ES-I3 (cell line): ENCODE data around the gene EIF1.
A peak's percentile ranks its signal among the peaks of the same experiment; 100 is the strongest.
"Not testable (repeated sequence)": the region's sequence is repeated elsewhere in the genome, so short reads cannot be mapped to it uniquely, and the experiment has no call there.

Source experiments
- H3K36me3 ChIP-seq: 2 replicates; pipeline ENCODE4 v1.6.1; 2013; ENCODE audit warnings: mild to moderate bottlenecking, low read length, control low read depth, moderate library complexity; ENCODE audit not compliant: insufficient read depth
- H3K4me1 ChIP-seq: 2 replicates; pipeline ENCODE4 v1.6.1; 2013; ENCODE audit warnings: mild to moderate bottlenecking, control low read depth, low read length; ENCODE audit not compliant: insufficient read depth
- H3K9ac ChIP-seq: 2 replicates; pipeline ENCODE4 v1.6.1; 2013; ENCODE audit warnings: low read depth, mild to moderate bottlenecking, low read length, moderate library complexity
- H3K9me3 ChIP-seq: 2 replicates; pipeline ENCODE4 v1.6.1; 2013; ENCODE audit warnings: mild to moderate bottlenecking, low read length, moderate library complexity; ENCODE audit not compliant: control insufficient read depth, insufficient read depth

EIF1 gene

GRCh38 chr17:41664172-41664457 is 24.6 kb upstream of the EIF1 start:
- H3K9me3 ChIP-seq, result no peaks in the 10 kb centered on the region
- H3K4me1 ChIP-seq, result no peaks in the 10 kb centered on the region; the same call in 1 of the 2 replicates
- no peak overlapping the region for H3K9ac ChIP-seq
- H3K36me3 ChIP-seq, result no peaks in the 10 kb centered on the region

GRCh38 chr17:41664587-41665565 is 23.8 kb upstream of the EIF1 start:
- Histone ChIP-seq H3K4me1 (no peaks in the 10 kb centered on the region; the same call in 1 of the 2 replicates), H3K9ac (no peak overlapping the region), H3K9me3 (no peaks in the 10 kb centered on the region), H3K36me3 (no peaks in the 10 kb centered on the region)

GRCh38 chr17:41665566-41666236 is 23.0 kb upstream of the EIF1 start:
- Histone ChIP-seq H3K36me3 (no peaks in the 10 kb centered on the region), H3K9me3 (no peaks in the 10 kb centered on the region), H3K4me1 (no peaks in the 10 kb centered on the region; the same call in 1 of the 2 replicates), H3K9ac (peak overlapping the region; percentile 76)

GRCh38 chr17:41666237-41666641 is 22.4 kb upstream of the EIF1 start:
- Histone ChIP-seq H3K9ac (peak overlapping the region; percentile 76), H3K4me1 (no peaks in the 10 kb centered on the region; the same call in 1 of the 2 replicates), H3K36me3 (no peaks in the 10 kb centered on the region), H3K9me3 (no peaks in the 10 kb centered on the region)

- Histone ChIP-seq H3K4me1 (no peaks in the 10 kb centered on the region; the same call in 1 of the 2 replicates), H3K9me3 (no peaks in the 10 kb centered on the region), H3K9ac (peak overlapping the region; percentile 76; the same call in 1 of the 2 replicates), H3K36me3 (no peaks in the 10 kb centered on the region)
Measured at GRCh38 chr17:41666708-41667279, 21.9 kb upstream of the EIF1 start.

GRCh38 chr17:41667280-41668041 is 21.2 kb upstream of the EIF1 start:
- H3K4me1 ChIP-seq, result no peaks in the 10 kb centered on the region; the same call in 1 of the 2 replicates
- H3K9me3 ChIP-seq, result no peaks in the 10 kb centered on the region
- no peaks in the 10 kb centered on the region for H3K36me3 ChIP-seq
- H3K9ac ChIP-seq, result peak overlapping the region; percentile 76; the same call in 1 of the 2 replicates

- H3K9me3 ChIP-seq, result no peaks in the 10 kb centered on the region
- H3K4me1 ChIP-seq, result no peaks in the 10 kb centered on the region; the same call in 1 of the 2 replicates
- H3K36me3 ChIP-seq, result no peaks in the 10 kb centered on the region
- no peak overlapping the region for H3K9ac ChIP-seq
Measured at GRCh38 chr17:41672153-41672552, 16.5 kb upstream of the EIF1 start.

GRCh38 chr17:41675157-41676057 is 13.3 kb upstream of the EIF1 start:
- H3K4me1 ChIP-seq, result peaks cover 11% of the 10 kb centered on the region; the same call in 1 of the 2 replicates
- H3K9me3 ChIP-seq, H3K36me3 ChIP-seq, H3K9ac ChIP-seq: not testable (repeated sequence)

GRCh38 chr17:41676058-41676419 is 12.6 kb upstream of the EIF1 start:
- Histone ChIP-seq H3K9me3 (no peaks in the 10 kb centered on the region), H3K36me3 (no peaks in the 10 kb centered on the region)

GRCh38 chr17:41678411-41678906 is 10.2 kb upstream of the EIF1 start:
- H3K9ac ChIP-seq, result 0 out of 2 replicates have a peak overlapping the region, but pooled peaks have one; percentile 14
- H3K36me3 ChIP-seq, result no peaks in the 10 kb centered on the region
- H3K4me1 ChIP-seq, result peaks cover 16% of the 10 kb centered on the region; the same call in 1 of the 2 replicates
- H3K9me3 ChIP-seq, result no peaks in the 10 kb centered on the region

More at GRCh38 chr17:41676058-41676419, 12.6 kb upstream of the EIF1 start:
- Histone ChIP-seq H3K9ac (no peak overlapping the region), H3K4me1 (peaks cover 13% of the 10 kb centered on the region; the same call in 1 of the 2 replicates)

GRCh38 chr17:41678907-41679739 is 9.6 kb upstream of the EIF1 start:
- H3K9me3 ChIP-seq, result no peaks in the 10 kb centered on the region
- H3K4me1 ChIP-seq, result peaks cover 20% of the 10 kb centered on the region; the same call in 1 of the 2 replicates
- H3K36me3 ChIP-seq, result no peaks in the 10 kb centered on the region
- H3K9ac ChIP-seq, result peak overlapping the region; percentile 14; the same call in 1 of the 2 replicates

- H3K9ac ChIP-seq, result no peak overlapping the region
- H3K4me1 ChIP-seq, result peaks cover 20% of the 10 kb centered on the region; the same call in 1 of the 2 replicates
- no peaks in the 10 kb centered on the region for H3K36me3 ChIP-seq
- H3K9me3 ChIP-seq, result no peaks in the 10 kb centered on the region
Measured at GRCh38 chr17:41679740-41680425, 8.8 kb upstream of the EIF1 start.
